ENCODE results near the gene WDR6.
"Not testable (repeated sequence)": the region's sequence is repeated elsewhere in the genome, so short reads cannot be mapped to it uniquely, and the experiment has no call there.

WDR6 gene

DNA sequence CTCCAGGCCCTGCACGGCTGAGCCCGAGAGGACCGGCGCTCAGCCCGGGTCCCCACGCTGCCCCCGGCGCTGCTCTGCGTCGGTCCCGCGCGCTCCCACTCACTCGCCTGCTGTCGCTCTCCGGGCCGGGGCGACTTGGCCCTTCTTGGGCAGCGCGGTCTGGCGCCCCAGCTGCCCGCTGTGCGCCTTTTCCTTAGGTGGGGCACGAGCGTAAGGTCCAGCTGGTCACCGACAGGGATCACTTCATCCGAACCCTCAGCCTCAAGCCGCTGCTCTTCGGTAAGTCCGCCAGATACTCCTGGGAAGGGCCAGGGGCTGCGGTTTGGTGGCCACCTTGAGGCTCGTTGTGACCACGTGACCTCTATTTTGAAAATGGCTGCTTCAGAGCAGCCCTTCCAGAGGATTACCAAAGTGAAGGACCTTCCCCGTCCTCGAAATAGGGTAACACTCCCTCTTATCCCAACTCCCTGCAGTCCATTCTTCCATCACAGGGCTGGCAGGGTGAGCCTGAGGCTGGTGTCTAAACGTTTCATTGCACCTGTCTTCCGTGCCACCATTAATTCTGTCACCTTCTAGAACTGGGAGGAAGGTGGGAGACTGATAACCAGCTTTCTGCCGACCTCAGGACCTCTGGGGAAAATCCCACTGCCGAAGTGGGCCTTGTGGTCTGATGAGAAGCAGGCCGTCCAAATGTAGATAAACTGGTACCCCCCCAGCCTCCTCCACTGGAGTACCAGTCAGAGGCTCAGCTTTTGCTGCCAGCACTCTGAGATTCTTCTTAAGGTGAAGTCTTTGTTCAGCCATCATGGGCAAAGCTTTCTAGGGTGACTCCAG lies 16.3 kb upstream of the WDR6 start:
- DNase-seq (ENCODE audit: low read depth): no peak

- DNase-seq (ENCODE audit: low read depth): no peak
These were observed 15.2 kb upstream of the WDR6 start for GRCh38 chr3:48991851-48992545.

- no peak for DNase-seq (ENCODE audit: low read depth)
These were observed 13.4 kb upstream of the WDR6 start for GRCh38 chr3:48993834-48994233.

DNA sequence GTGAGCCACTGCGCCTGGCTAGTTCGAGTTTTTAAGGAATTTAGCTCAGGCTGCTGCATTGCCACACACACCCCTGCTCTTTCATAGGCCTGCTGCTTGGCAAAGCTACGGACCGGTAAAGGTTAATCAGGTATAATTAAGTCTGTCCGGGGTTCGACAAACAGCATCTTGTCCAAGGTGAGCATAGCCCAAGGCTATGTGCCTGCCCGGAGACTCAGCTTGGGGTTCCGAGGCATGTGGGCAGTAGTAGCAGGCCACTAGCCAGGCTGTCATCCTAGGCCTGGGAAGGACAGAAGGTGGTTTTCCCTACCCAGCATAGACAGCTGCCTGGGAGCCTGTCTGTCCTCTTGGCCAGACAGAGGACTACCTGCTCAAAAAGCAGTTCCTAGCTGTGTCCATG lies 10.6 kb upstream of the WDR6 start:
- DNase-seq (ENCODE audit: low read depth): no peak

DNA sequence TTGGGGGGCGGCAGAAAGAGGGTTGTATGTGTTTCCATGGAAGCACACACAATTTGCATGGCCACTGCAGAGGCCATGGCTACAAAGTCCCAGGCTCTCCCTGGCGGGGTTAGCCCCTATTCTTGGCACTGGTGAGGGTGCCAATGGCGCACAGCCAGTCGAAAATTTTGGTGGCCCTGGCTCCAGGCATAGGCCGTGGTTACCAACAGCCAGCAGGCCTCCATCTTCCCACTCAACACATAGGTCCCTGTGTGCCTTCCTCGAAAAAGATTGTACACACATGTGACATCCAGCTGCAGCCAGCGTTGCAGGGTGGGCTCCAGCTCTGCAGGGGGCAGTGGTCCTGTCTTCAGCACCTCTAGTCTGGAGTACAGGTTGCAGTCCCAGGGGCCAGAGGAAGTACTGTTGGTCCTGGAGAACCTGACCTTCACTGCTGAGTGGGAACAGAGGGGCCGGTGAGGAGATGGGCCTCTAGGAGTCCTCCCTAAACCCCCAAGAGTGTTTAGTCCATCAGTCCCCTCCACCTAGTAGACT lies 10.0 kb upstream of the WDR6 start:
- DNase-seq (ENCODE audit: low read depth): no peak

DNA sequence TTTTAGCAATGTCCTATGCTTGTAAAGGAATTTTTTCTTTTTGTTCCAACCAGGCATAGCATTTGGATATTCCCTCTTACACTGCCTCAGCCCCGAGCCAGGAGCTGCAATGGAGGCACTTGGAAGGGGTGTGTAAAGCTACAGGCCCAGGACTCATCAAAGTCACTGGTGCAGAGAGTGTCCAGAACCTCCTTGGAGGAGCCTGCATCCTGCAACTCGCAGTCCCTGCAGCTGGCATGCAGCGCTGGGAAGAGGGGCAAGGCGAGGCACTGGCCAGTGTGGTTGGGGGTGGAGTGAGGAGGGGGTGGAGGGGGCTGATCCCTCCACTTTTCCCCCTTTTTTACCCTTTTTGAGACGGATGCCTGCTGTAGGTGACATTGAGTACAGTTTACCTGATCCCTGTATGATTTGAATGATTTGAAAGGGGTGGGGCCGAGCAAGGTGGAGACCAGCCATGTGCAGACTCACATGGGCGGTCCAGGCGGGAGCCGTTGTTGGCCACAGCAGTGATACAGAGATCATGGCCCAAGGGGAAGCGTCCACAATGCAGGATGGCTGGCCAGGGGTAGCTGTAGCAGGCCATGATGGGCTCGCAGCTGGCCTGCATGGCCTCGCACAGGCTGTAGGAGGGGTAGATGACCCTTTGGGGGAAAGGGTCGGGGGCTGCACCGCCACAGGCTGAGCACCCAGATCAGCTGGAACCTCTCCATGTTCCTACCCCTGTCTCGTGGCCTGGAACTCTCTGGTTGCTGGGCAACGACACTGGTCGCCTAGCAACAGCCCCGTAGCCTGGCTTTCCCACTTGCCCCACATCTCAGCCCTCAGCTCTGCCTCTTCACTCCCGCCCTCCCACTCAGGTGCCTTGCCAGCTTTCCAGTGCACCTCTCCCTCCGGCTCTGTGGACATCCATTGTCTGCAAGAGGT lies 9.2 kb upstream of the WDR6 start:
- no peak for DNase-seq (ENCODE audit: low read depth)

GRCh38 chr3:48999085-48999858 lies 7.9 kb upstream of the WDR6 start:
- DNase-seq (ENCODE audit: low read depth): no peak

DNA sequence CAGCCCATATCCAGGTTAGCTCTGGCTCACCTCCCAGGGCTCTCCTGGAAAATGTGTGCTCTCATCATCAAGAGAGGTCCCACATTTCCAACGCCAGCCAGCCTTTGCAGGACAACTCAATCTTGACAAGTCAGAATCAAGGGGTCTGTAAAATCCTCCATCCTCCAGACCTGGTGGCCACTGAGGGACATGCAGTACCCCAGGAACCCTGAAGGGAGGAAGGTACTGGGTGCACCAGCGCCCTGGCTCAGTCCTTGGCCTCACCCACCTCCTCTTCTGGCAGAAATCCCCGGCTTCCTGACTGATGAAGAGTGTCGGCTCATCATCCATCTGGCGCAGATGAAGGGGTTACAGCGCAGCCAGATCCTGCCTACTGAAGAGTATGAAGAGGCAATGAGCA lies 6.0 kb upstream of the WDR6 start:
- DNase-seq (ENCODE audit: low read depth): no peak

- DNase-seq (ENCODE audit: low read depth): no peak
These were observed 2.6 kb upstream of the WDR6 start for GRCh38 chr3:49004352-49005302.

- DNase-seq (ENCODE audit: low read depth): no peak
These were observed 1.9 kb upstream of the WDR6 start for GRCh38 chr3:49005303-49005680.

- no peak for DNase-seq (ENCODE audit: low read depth)
These were observed 1.2 kb upstream of the WDR6 start for GRCh38 chr3:49005998-49006397.

DNA sequence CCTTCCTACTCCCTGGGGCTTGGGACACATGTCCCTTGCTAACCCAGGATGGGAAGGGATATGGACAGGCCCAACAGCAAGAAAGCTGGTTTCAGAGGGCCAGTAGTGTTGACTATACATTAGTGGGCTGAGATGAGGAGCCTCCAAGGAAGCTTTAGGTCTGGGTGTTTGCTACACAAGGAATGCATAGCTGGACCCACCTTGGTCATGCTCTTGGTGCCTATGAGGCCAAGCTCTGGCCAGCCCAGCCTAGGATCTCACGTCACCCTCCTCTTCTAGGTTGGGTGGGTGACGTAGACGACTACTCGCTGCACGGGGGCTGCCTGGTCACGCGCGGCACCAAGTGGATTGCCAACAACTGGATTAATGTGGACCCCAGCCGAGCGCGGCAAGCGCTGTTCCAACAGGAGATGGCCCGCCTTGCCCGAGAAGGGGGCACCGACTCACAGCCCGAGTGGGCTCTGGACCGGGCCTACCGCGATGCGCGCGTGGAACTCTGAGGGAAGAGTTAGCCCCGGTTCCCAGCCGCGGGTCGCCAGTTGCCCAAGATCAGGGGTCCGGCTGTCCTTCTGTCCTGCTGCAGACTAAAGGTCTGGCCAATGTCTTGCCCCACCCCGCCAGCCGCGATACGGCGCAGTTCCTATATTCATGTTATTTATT lies 653 bp upstream of the WDR6 start:
- no peak for DNase-seq (ENCODE audit: low read depth)

GRCh38 chr3:49007771-49008528 lies 759 bp downstream of the WDR6 start:
- peak; percentile 72 for DNase-seq (ENCODE audit: low read depth)

- not testable (repeated sequence) for DNase-seq (ENCODE audit: low read depth)
These were observed 1.4 kb downstream of the WDR6 start for GRCh38 chr3:49008627-49009026.

GRCh38 chr3:49009396-49009795 lies 2.2 kb downstream of the WDR6 start:
- no peak for DNase-seq (ENCODE audit: low read depth)

DNA sequence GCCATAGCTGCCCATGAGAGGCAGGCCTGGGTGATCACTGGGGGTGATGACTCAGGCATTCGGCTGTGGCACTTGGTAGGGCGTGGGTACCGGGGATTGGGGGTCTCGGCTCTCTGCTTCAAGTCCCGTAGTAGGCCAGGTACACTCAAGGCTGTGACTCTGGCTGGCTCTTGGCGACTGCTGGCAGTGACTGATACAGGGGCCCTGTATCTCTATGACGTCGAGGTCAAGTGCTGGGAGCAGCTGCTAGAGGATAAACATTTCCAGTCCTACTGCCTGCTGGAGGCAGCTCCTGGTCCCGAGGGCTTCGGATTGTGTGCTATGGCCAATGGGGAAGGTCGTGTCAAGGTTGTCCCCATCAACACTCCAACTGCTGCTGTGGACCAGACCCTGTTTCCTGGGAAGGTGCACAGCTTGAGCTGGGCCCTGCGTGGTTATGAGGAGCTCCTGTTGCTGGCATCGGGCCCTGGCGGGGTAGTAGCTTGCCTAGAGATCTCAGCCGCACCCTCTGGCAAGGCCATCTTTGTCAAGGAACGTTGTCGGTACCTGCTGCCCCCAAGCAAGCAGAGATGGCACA lies 5.3 kb downstream of the WDR6 start:
- DNase-seq (ENCODE audit: low read depth): no peak

DNA sequence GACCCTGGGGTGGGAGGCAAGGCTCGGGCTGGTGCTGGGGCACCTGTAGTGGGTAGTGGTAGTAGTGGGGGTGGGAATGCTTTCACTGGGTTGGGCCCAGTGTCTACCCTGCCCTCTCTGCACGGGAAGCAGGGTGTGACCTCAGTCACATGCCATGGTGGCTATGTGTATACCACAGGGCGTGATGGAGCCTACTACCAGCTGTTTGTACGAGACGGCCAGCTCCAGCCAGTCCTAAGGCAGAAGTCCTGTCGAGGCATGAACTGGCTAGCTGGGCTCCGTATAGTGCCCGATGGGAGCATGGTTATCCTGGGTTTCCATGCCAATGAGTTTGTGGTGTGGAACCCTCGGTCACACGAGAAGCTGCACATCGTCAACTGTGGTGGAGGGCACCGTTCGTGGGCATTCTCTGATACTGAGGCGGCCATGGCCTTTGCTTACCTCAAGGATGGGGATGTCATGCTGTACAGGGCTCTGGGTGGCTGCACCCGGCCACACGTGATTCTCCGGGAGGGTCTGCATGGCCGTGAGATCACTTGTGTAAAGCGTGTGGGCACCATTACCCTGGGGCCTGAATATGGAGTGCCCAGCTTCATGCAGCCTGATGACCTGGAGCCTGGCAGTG lies 6.0 kb downstream of the WDR6 start:
- DNase-seq (ENCODE audit: low read depth): no peak
